Neural cell (in vitro differentiated cells): ENCODE data around the gene RRBP1. TPM values are rescaled to one million over a fixed set of nuclear protein-coding genes. Genes with fewer than 3 reads are reported as not detected.

Source experiments
- H2AFZ ChIP-seq: fragments of 200-600, 300-800 bp; sonication (generic), shearing (Covaris generic); 2 replicates; pipeline ENCODE4 v1.6.0; 2014; ENCODE audit warnings: low read depth, mild to moderate bottlenecking, antibody characterized with exemption, low read length, moderate library complexity
- H3F3A ChIP-seq: fragments of 200-600 bp; shearing (Covaris generic); 2 replicates; pipeline ENCODE4 v1.6.1; 2016; ENCODE audit warnings: mild to moderate bottlenecking, moderate library complexity, mixed read lengths, antibody characterized with exemption, low read length; ENCODE audit not compliant: insufficient read depth, poor library complexity, severe bottlenecking
- H3K27ac ChIP-seq: fragments of 200-600, 300-800 bp; sonication (generic), shearing (Covaris generic); 2 replicates; pipeline ENCODE4 v1.5.1; 2014; ENCODE audit warnings: mild to moderate bottlenecking, low read length, moderate library complexity
- H3K27me3 ChIP-seq: fragments of 300-800, 200-600 bp; sonication (generic), shearing (Covaris generic); 2 replicates; pipeline ENCODE4 v1.6.0; 2014; ENCODE audit warnings: mild to moderate bottlenecking, low read depth, low read length, moderate library complexity; ENCODE audit not compliant: insufficient read depth
- H3K36me3 ChIP-seq: fragments of 300-800, 200-600 bp; sonication (generic), shearing (Covaris generic); 2 replicates; pipeline ENCODE4 v1.5.1; 2014; ENCODE audit warnings: mild to moderate bottlenecking, antibody characterized with exemption, low read length, moderate library complexity; ENCODE audit not compliant: insufficient read depth
- H3K4me2 ChIP-seq: fragments of 300-800, 200-600 bp; sonication (generic), shearing (Covaris generic); 2 replicates; pipeline ENCODE4 v1.6.0; 2014; ENCODE audit warnings: mild to moderate bottlenecking, low read length
- H3K4me3 ChIP-seq: fragments of 300-800, 200-600 bp; sonication (generic), shearing (Covaris generic); 2 replicates; pipeline ENCODE4 v1.5.1; 2014; ENCODE audit warnings: mild to moderate bottlenecking, low read length, moderate library complexity
- H3K79me2 ChIP-seq: fragments of 200-600 bp; shearing (Covaris generic); replicated peaks from 2 replicates; pipeline ENCODE4 v1.6.0; 2014; ENCODE audit warnings: mild to moderate bottlenecking, low read length, moderate library complexity; ENCODE audit not compliant: insufficient read depth
- H3K9ac ChIP-seq: fragments of 300-800, 200-600 bp; sonication (generic), shearing (Covaris generic); 2 replicates; pipeline ENCODE4 v1.6.1; 2016; ENCODE audit warnings: mild to moderate bottlenecking, low read length, mixed read lengths
- H3K9me2 ChIP-seq: fragments of 200-600 bp; shearing (Covaris generic); 2 replicates; pipeline ENCODE4 v1.6.1; 2016; ENCODE audit warnings: mild to moderate bottlenecking, low read length, mixed read lengths; ENCODE audit not compliant: insufficient read depth
- H3K9me3 ChIP-seq: fragments of 200-600, 300-800 bp; sonication (generic), shearing (Covaris generic); 2 replicates; pipeline ENCODE4 v1.6.1; 2016; ENCODE audit warnings: mild to moderate bottlenecking, mixed run types, low read length, moderate library complexity, mixed read lengths
- H4K20me1 ChIP-seq: fragments of 200-600 bp; shearing (Covaris generic); 2 replicates; pipeline ENCODE4 v1.6.1; 2016; ENCODE audit warnings: mild to moderate bottlenecking, mixed run types; ENCODE audit not compliant: insufficient read depth
- CTCF ChIP-seq: fragments of 450-650 bp; IDR thresholded peaks from 2 replicates; pipeline ENCODE4 v1.5.1; 2014; ENCODE audit warnings: antibody characterized with exemption, mild to moderate bottlenecking, moderate library complexity; ENCODE audit not compliant: poor library complexity, severe bottlenecking
- EP300 ChIP-seq: fragments of 450-650 bp; conservative IDR thresholded peaks from 2 replicates; pipeline ENCODE4 v1.6.1; 2014; ENCODE audit warnings: antibody characterized with exemption, mild to moderate bottlenecking, moderate library complexity; ENCODE audit not compliant: poor library complexity, severe bottlenecking
- EZH2 ChIP-seq: fragments of 200-600, 300-800 bp; shearing (Covaris generic), sonication (generic); IDR thresholded peaks from 2 replicates; pipeline ENCODE4 v1.6.1; 2014; ENCODE audit warnings: antibody characterized with exemption, low read length, borderline replicate concordance, mild to moderate bottlenecking; ENCODE audit not compliant: insufficient read depth, poor library complexity, severe bottlenecking
- MXI1 ChIP-seq: fragments of 450-650 bp; conservative IDR thresholded peaks from 2 replicates; pipeline ENCODE4 v1.6.1; 2014; ENCODE audit warnings: antibody characterized with exemption, mild to moderate bottlenecking; ENCODE audit not compliant: poor library complexity, severe bottlenecking
- POLR2AphosphoS5 ChIP-seq: IDR thresholded peaks from 2 replicates; pipeline ENCODE4 v1.6.1; 2012
- RAD21 ChIP-seq: fragments of 450-650 bp; conservative IDR thresholded peaks from 2 replicates; pipeline ENCODE4 v1.6.1; 2014; ENCODE audit warnings: antibody characterized with exemption, mild to moderate bottlenecking, moderate library complexity
- SMC3 ChIP-seq: fragments of 450-650 bp; conservative IDR thresholded peaks from 2 replicates; pipeline ENCODE4 v1.6.1; 2014; ENCODE audit warnings: antibody characterized with exemption, mild to moderate bottlenecking, moderate library complexity; ENCODE audit not compliant: poor library complexity
- TAF1 ChIP-seq: IDR thresholded peaks from 2 replicates; pipeline ENCODE4 v1.6.1; 2012; ENCODE audit warnings: low read depth
- polyA plus RNA-seq: library from polyadenylated mRNA; depleted of rRNA; stranded (reverse); fragments of >200 nt; gene quantifications from 2 replicates; pipeline ENCODE4 v1.2.3, GENCODE V29; 2014
- TF ChIP-seq, protein P1 (sequence below): IDR thresholded peaks from 2 replicates; pipeline ENCODE4 v1.6.1; 2012; ENCODE audit warnings: borderline replicate concordance

The RRBP1 gene
- polyA plus RNA-seq, 1 donor from 2014 or later: 2.2 TPM

DNA sequence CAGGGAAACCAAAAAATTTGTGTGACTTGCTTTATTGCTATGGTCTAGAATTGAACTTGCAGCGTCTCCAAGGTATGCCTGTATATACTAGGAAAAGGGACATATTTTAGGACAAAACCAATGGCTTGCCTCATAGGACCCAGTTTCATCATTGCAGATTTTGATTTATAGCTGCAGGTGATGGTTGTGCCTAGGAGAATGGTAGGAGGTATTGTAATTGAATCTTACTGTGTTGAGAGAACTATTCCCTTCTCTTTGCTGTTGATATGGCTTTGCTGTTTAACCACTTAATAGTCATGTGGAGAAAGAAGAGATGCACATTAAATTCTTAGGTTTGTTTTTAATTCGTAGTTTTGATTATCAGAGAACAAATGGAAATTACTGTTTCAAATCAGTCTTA, 95.8 kb downstream of the RRBP1 start:
- H3K27ac ChIP-seq: no peak overlapping the region
- peaks cover 53% of the 10 kb centered on the region for H3K79me2 ChIP-seq
- no peak overlapping the region for H3K9ac ChIP-seq

DNA sequence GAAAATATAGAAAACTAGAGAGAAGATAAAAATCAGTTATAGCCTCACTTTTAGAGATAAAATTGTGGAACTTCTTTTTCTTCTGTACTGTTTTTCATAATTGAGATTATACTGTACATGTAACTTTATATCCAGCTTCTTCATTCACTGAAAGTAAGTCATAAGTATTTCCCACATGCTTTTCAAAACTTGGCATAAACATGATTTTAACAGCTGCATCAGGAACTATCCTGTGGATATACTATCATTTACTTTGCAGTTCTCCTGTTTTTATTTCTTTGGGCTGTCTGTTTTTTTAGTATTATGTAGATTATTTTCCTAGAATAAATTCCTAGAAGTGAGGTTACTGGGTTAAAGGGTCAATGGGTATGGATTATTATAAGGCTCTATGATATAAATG, 97.4 kb downstream of the RRBP1 start:
- Histone ChIP-seq H3K9me3 (no peaks in the 10 kb centered on the region), H3K79me2 (peaks cover 61% of the 10 kb centered on the region), H2AFZ (no peak overlapping the region), H4K20me1 (peaks cover 8% of the 10 kb centered on the region), H3K9ac (no peak overlapping the region), H3K4me2 (no peak overlapping the region), H3K27ac (no peak overlapping the region), H3K4me3 (no peak overlapping the region), H3K27me3 (no peaks in the 10 kb centered on the region), H3K9me2 (no peaks in the 10 kb centered on the region), H3F3A (no peaks in the 10 kb centered on the region), H3K36me3 (no peaks in the 10 kb centered on the region)
- TF ChIP-seq EZH2: no peak
- no peak for TF ChIP-seq EP300

More for the DNA sequence above, 95.8 kb downstream of the RRBP1 start:
- Histone ChIP-seq H3K9me2 (no peaks in the 10 kb centered on the region), H2AFZ (no peak overlapping the region), H3K27me3 (no peaks in the 10 kb centered on the region), H3F3A (no peaks in the 10 kb centered on the region), H4K20me1 (peaks cover 8% of the 10 kb centered on the region), H3K9me3 (no peaks in the 10 kb centered on the region), H3K36me3 (no peaks in the 10 kb centered on the region), H3K4me3 (no peak overlapping the region), H3K4me2 (no peak overlapping the region)
- no peak for TF ChIP-seq TAF1
- no peak for TF ChIP-seq CTCF
- TF ChIP-seq, protein P1, sequence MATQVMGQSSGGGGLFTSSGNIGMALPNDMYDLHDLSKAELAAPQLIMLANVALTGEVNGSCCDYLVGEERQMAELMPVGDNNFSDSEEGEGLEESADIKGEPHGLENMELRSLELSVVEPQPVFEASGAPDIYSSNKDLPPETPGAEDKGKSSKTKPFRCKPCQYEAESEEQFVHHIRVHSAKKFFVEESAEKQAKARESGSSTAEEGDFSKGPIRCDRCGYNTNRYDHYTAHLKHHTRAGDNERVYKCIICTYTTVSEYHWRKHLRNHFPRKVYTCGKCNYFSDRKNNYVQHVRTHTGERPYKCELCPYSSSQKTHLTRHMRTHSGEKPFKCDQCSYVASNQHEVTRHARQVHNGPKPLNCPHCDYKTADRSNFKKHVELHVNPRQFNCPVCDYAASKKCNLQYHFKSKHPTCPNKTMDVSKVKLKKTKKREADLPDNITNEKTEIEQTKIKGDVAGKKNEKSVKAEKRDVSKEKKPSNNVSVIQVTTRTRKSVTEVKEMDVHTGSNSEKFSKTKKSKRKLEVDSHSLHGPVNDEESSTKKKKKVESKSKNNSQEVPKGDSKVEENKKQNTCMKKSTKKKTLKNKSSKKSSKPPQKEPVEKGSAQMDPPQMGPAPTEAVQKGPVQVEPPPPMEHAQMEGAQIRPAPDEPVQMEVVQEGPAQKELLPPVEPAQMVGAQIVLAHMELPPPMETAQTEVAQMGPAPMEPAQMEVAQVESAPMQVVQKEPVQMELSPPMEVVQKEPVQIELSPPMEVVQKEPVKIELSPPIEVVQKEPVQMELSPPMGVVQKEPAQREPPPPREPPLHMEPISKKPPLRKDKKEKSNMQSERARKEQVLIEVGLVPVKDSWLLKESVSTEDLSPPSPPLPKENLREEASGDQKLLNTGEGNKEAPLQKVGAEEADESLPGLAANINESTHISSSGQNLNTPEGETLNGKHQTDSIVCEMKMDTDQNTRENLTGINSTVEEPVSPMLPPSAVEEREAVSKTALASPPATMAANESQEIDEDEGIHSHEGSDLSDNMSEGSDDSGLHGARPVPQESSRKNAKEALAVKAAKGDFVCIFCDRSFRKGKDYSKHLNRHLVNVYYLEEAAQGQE: no peak
- no peak for TF ChIP-seq MXI1
- TF ChIP-seq RAD21: no peak
- TF ChIP-seq EP300: no peak
- TF ChIP-seq SMC3: no peak
- no peak for TF ChIP-seq POLR2AphosphoS5
- TF ChIP-seq EZH2: no peak

DNA sequence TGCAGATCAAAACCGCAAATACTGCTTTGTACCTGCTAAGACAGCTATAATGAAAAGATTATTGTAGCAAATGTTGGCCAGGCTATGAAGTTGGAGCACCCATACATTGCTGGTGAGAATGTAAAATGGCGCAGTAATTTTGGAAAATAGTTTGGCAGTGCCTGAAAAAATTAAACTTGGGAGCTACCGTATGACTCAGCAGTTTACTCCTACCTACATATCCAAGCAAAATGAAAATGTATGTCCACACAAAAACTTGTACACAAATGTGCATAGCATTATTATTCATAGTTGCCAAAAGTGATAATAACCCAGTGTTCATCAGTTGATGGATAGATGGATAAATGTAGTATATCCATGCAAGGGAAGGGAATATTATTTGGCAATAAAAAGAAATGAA, 98.9 kb downstream of the RRBP1 start:
- Histone ChIP-seq H3K4me2 (no peak overlapping the region), H3K9me3 (no peaks in the 10 kb centered on the region), H3K4me3 (no peak overlapping the region), H3F3A (no peaks in the 10 kb centered on the region), H3K27me3 (no peaks in the 10 kb centered on the region), H3K36me3 (no peaks in the 10 kb centered on the region), H4K20me1 (peaks cover 8% of the 10 kb centered on the region), H2AFZ (no peak overlapping the region), H3K9ac (no peak overlapping the region), H3K79me2 (peaks cover 70% of the 10 kb centered on the region), H3K9me2 (no peaks in the 10 kb centered on the region), H3K27ac (no peak overlapping the region)
- TF ChIP-seq CTCF (no peak), EP300 (no peak)
- TF ChIP-seq, protein P1: no peak
